Measurements from ENCODE around the gene GNAS.

DNA sequence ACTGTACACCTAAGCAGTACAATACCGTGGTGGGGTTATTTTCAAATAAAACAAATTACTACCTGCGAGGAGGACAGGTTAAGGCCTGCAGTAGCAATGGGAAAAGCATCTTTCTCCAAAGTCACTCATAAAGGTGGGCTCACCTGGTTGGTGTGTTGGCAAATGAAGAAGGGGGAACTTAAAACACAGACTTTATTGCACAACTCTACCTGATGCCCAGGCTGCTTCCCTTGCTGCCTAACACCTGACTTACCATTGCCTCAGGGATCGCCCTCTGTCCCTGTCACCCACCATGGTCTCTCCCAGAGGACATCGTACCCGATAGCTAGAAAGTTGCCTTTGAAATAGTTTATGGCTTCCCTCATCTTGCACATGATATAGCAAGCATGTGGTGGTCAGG, 53.6 kb downstream of the GNAS start:
- no peak for TF ChIP-seq POLR2A (IDR thresholded peaks at IDR 0.05)
- TF ChIP-seq, protein P1, sequence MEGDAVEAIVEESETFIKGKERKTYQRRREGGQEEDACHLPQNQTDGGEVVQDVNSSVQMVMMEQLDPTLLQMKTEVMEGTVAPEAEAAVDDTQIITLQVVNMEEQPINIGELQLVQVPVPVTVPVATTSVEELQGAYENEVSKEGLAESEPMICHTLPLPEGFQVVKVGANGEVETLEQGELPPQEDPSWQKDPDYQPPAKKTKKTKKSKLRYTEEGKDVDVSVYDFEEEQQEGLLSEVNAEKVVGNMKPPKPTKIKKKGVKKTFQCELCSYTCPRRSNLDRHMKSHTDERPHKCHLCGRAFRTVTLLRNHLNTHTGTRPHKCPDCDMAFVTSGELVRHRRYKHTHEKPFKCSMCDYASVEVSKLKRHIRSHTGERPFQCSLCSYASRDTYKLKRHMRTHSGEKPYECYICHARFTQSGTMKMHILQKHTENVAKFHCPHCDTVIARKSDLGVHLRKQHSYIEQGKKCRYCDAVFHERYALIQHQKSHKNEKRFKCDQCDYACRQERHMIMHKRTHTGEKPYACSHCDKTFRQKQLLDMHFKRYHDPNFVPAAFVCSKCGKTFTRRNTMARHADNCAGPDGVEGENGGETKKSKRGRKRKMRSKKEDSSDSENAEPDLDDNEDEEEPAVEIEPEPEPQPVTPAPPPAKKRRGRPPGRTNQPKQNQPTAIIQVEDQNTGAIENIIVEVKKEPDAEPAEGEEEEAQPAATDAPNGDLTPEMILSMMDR (IDR thresholded peaks at IDR 0.05) = no peak

All from vagina (tissue), 2 donors.